SU-DHL-6 (cell line): ENCODE results near the gene REN.

Experiments
- H2AFZ ChIP-seq: fragments of 200-600 bp; sonication (generic); 2 replicates; pipeline ENCODE4 v1.6.1; 2014; ENCODE audit warnings: low read depth, mild to moderate bottlenecking, moderate library complexity, mixed read lengths, antibody characterized with exemption, low read length; ENCODE audit not compliant: severe bottlenecking
- H3F3A ChIP-seq: fragments of 200-600 bp; shearing (Covaris generic); 2 replicates; pipeline ENCODE4 v1.6.0; 2016; ENCODE audit warnings: antibody characterized with exemption, mild to moderate bottlenecking; ENCODE audit not compliant: insufficient read depth
- H3K27ac ChIP-seq: fragments of 200-600 bp; sonication (generic); 2 replicates; pipeline ENCODE4 v1.5.1; 2016; ENCODE audit warnings: low read depth, mild to moderate bottlenecking, low read length, moderate library complexity, mixed read lengths
- H3K27me3 ChIP-seq: fragments of 200-600 bp; sonication (generic), shearing (Covaris generic); 2 replicates; pipeline ENCODE4 v1.6.0; 2014; ENCODE audit warnings: mild to moderate bottlenecking, low read length
- H3K36me3 ChIP-seq: fragments of 200-600 bp; sonication (generic); 2 replicates; pipeline ENCODE4 v1.6.1; 2014; ENCODE audit warnings: mild to moderate bottlenecking, low read length, mixed read lengths
- H3K4me2 ChIP-seq: fragments of 300-600, 200-600 bp; shearing (Covaris generic), sonication (generic); 2 replicates; pipeline ENCODE4 v1.6.0; 2014; ENCODE audit warnings: low read length, low read depth, mild to moderate bottlenecking; ENCODE audit not compliant: poor library complexity, severe bottlenecking
- H3K4me3 ChIP-seq: fragments of 200-600 bp; sonication (generic); 2 replicates; pipeline ENCODE4 v1.5.1; 2014; ENCODE audit warnings: antibody characterized with exemption, low read length, mild to moderate bottlenecking, mixed read lengths; ENCODE audit not compliant: insufficient read depth, poor library complexity, severe bottlenecking
- H3K79me2 ChIP-seq: fragments of 200-600 bp; sonication (generic); 2 replicates; pipeline ENCODE4 v1.6.1; 2014; ENCODE audit warnings: mild to moderate bottlenecking, low read length, moderate library complexity; ENCODE audit not compliant: insufficient read depth
- H3K9ac ChIP-seq: fragments of 200-600 bp; sonication (generic); 2 replicates; pipeline ENCODE4 v1.7.0; 2014; ENCODE audit warnings: mild to moderate bottlenecking, low read length
- H3K9me2 ChIP-seq: fragments of 200-600 bp; sonication (generic); replicated peaks from 2 replicates; pipeline ENCODE4 v1.6.1; 2014; ENCODE audit warnings: low read length; ENCODE audit not compliant: insufficient read depth
- H3K9me3 ChIP-seq: fragments of 200-600 bp; sonication (generic); 2 replicates; pipeline ENCODE4 v1.6.1; 2014; ENCODE audit warnings: low read length, mixed read lengths; ENCODE audit not compliant: insufficient read depth
- H4K20me1 ChIP-seq: fragments of 200-600 bp; sonication (generic); 2 replicates; pipeline ENCODE4 v1.6.1; 2014; ENCODE audit warnings: low read depth, mild to moderate bottlenecking, antibody characterized with exemption, low read length, moderate library complexity, mixed read lengths
- EZH2phosphoT487 ChIP-seq: fragments of 200-600 bp; sonication (generic), shearing (Covaris generic); conservative IDR thresholded peaks from 2 replicates; pipeline ENCODE4 v1.6.1; 2018; ENCODE audit warnings: mild to moderate bottlenecking, antibody characterized with exemption, low read length, moderate library complexity, mixed read lengths
- TF ChIP-seq, protein P1 (sequence below): fragments of 200-600 bp; sonication (generic); IDR thresholded peaks from one replicate; pipeline ENCODE4 v1.5.1; 2017; ENCODE audit warnings: antibody characterized with exemption, mild to moderate bottlenecking, low read length, moderate library complexity; ENCODE audit not compliant: insufficient read depth, poor library complexity, severe bottlenecking

REN gene

DNA sequence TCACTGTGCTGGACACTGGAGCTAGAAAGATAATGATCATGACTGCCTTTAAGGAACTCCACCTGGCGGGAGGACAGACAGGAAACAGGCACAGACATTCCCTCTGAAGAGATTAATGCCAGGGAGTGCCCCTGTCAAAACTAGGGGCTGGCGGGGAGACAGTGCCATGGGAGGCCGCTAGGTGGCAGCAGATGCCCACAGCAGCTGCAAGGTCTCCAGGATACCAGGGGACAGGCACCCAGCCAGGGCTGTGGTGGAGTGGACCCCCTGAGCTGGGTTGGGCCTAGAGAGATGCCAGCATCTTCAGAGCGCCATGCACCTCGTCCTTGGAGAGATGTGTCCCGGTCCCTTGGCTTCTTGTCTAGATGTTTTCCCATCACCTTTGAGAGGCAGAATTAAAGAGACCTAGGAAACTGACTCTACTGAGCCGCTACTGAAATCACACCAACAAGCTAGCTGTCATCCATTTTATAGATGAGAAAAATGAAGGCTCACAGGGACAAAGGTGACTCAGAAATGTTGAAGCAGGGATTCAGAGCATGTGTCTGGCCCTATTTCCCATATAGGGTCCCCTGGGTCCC is 3.6 kb downstream of the REN start:
- Histone ChIP-seq H3K36me3 (no peaks in the 10 kb centered on the region), H3K4me2 (no peak overlapping the region), H3K79me2 (no peaks in the 10 kb centered on the region), H3K9me2 (no peaks in the 10 kb centered on the region), H2AFZ (no peak overlapping the region), H3K9me3 (no peaks in the 10 kb centered on the region), H3K9ac (no peak overlapping the region), H3F3A (no peaks in the 10 kb centered on the region), H3K27ac (no peak overlapping the region), H3K4me3 (no peak overlapping the region), H3K27me3 (no peaks in the 10 kb centered on the region), H4K20me1 (no peaks in the 10 kb centered on the region)
- TF ChIP-seq, protein P1, sequence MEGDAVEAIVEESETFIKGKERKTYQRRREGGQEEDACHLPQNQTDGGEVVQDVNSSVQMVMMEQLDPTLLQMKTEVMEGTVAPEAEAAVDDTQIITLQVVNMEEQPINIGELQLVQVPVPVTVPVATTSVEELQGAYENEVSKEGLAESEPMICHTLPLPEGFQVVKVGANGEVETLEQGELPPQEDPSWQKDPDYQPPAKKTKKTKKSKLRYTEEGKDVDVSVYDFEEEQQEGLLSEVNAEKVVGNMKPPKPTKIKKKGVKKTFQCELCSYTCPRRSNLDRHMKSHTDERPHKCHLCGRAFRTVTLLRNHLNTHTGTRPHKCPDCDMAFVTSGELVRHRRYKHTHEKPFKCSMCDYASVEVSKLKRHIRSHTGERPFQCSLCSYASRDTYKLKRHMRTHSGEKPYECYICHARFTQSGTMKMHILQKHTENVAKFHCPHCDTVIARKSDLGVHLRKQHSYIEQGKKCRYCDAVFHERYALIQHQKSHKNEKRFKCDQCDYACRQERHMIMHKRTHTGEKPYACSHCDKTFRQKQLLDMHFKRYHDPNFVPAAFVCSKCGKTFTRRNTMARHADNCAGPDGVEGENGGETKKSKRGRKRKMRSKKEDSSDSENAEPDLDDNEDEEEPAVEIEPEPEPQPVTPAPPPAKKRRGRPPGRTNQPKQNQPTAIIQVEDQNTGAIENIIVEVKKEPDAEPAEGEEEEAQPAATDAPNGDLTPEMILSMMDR = peak; percentile 93
- no peak for TF ChIP-seq EZH2phosphoT487

DNA sequence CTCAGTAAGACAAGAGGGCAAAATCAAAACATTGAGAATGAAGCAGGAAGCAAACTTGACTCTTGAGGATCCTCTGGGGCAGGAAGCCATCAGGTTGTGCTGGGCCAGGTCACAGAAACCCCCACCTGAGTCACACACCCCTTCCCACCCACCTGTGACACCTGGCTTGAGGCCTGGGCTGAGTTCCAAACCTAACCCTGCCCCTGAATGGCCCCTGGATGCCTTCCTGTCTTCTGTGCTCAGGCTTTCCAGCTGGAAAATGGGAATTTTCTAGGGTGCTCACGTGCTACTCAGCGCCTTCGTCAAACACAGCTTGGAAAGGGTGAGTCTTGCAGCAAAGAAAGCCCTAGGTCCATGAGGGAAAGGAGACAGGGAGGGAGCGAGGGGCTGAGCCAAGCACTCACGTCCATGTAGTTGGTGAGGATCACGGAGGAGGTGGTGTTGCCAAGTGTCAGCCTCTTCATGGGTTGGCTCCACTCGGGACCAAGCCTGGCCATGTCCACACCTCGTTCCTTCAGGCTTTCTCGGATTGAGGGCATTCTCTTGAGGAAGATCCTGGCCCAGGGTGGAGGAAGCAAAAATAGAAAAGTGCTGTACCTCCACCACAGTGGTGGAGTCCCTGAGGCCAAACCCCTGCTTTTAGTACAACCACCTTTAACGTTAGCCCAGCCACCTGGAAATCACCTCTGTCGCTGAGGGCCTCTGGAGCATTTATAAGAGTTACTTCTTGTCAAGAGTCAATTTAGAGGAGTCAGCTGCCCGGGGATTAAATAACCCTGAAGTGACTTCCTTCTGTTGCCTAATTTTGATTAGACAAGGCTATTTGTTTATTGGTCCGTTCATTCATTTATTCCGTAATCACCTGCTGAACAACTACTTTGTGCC is 4.3 kb downstream of the REN start:
- H3K9me3 ChIP-seq = no peaks in the 10 kb centered on the region
- no peaks in the 10 kb centered on the region for H3K36me3 ChIP-seq
- no peaks in the 10 kb centered on the region for H3K9me2 ChIP-seq
- no peaks in the 10 kb centered on the region for H4K20me1 ChIP-seq
- no peaks in the 10 kb centered on the region for H3K27me3 ChIP-seq
- no peaks in the 10 kb centered on the region for H3F3A ChIP-seq
- no peak overlapping the region for H2AFZ ChIP-seq
- no peak overlapping the region for H3K4me2 ChIP-seq
- H3K4me3 ChIP-seq = no peak overlapping the region
- no peak overlapping the region for H3K9ac ChIP-seq
- no peak overlapping the region for H3K27ac ChIP-seq
- H3K79me2 ChIP-seq = no peaks in the 10 kb centered on the region
- TF ChIP-seq EZH2phosphoT487 = no peak
- TF ChIP-seq, protein P1 = no peak

DNA sequence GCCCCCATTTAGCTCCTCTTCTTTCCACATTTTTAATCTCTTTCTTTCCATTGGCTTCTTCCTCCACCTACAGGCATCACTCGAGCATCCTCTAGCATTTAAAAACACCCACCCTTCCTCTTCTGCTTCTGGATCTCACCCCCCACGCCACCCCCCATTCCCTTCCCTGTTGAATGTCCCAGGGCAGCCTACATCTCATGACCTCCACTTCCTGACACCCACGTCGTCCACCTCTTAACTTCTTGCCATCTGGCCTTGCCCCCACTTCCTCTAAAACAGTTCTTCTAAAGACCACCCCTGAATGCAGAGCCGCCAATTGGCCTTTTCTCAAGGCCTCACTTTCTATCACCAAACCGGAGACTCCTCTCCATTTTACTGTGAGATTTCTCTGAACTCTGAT is 8.2 kb downstream of the REN start:
- Histone ChIP-seq H3K79me2 (no peaks in the 10 kb centered on the region), H3K9ac (no peak overlapping the region), H3K27ac (no peak overlapping the region), H3F3A (no peaks in the 10 kb centered on the region), H3K9me3 (no peaks in the 10 kb centered on the region), H3K4me2 (no peak overlapping the region), H3K9me2 (no peaks in the 10 kb centered on the region), H3K36me3 (no peaks in the 10 kb centered on the region), H2AFZ (no peak overlapping the region), H3K4me3 (no peak overlapping the region), H4K20me1 (no peaks in the 10 kb centered on the region), H3K27me3 (no peaks in the 10 kb centered on the region)
- no peak for TF ChIP-seq EZH2phosphoT487
- TF ChIP-seq, protein P1 = no peak
